ENCODE measurements around the gene S100A14. TPM values are rescaled to one million over a fixed set of nuclear protein-coding genes. Genes with fewer than 3 reads are reported as not detected.
"Not testable (repeated sequence)": the region's sequence is repeated elsewhere in the genome, so short reads cannot be mapped to it uniquely, and the experiment has no call there.

S100A14 gene
- total RNA-seq, 3 donors from 2014 or later = 0.32 to 0.43 TPM; not detected in 1

DNA sequence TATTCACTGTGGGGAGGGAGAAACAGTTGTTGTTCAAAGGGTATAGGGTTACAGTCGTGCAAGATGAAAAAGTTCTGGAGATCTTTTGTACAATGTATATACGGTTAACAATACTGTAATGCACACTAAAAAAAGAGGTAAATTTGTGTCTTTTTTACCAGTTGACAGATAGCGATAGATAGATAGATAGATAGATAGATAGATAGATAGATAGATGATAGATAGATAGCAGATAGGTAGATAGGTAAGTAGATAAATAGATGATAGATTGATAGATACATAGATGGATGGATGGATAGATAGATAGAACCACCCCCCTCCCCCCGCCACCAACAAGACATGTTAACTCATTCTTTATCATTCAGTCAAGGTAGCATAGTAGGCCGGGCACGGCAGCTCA, 13.4 kb downstream of the S100A14 start:
- no peaks in the 10 kb centered on the region for H3K27me3 Mint-ChIP-seq (ENCODE audit: low read depth)
- H3K9me3 Mint-ChIP-seq = no peaks in the 10 kb centered on the region
- no peaks in the 10 kb centered on the region for H3K36me3 Mint-ChIP-seq (ENCODE audit: insufficient read depth)
- H3K4me1 Mint-ChIP-seq (ENCODE audit: low read depth) = peaks cover 12% of the 10 kb centered on the region
- DNase-seq (no peak), ATAC-seq (no peak)
- no peak overlapping the region for H3K4me3 Mint-ChIP-seq

DNA sequence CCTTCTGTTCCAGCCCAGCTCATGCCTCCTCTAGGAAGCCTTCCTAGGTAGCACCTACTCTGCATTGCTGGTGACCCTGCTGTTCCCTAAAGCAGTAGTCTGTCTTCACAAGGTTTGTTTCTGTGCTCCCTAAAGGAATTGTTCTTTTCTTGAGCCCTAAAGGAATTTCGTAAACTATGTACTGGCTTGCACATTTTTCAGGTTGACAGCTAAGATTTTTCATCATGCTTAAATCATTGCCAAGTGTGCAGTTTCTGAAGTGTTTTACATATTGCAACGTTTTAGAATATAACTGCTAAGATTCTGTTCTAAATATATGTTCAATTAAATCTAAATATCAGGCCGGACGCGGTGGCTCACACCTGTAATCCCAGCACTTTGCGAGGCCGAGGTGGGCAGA, 16.3 kb downstream of the S100A14 start:
- Mint-ChIP-seq H3K36me3 (ENCODE audit: insufficient read depth) (no peaks in the 10 kb centered on the region), H3K4me3 (no peak overlapping the region), H3K9me3 (no peaks in the 10 kb centered on the region), H3K4me1 (ENCODE audit: low read depth) (peaks cover 21% of the 10 kb centered on the region), H3K27me3 (ENCODE audit: low read depth) (no peaks in the 10 kb centered on the region)
- no peak for ATAC-seq
- no peak for DNase-seq

DNA sequence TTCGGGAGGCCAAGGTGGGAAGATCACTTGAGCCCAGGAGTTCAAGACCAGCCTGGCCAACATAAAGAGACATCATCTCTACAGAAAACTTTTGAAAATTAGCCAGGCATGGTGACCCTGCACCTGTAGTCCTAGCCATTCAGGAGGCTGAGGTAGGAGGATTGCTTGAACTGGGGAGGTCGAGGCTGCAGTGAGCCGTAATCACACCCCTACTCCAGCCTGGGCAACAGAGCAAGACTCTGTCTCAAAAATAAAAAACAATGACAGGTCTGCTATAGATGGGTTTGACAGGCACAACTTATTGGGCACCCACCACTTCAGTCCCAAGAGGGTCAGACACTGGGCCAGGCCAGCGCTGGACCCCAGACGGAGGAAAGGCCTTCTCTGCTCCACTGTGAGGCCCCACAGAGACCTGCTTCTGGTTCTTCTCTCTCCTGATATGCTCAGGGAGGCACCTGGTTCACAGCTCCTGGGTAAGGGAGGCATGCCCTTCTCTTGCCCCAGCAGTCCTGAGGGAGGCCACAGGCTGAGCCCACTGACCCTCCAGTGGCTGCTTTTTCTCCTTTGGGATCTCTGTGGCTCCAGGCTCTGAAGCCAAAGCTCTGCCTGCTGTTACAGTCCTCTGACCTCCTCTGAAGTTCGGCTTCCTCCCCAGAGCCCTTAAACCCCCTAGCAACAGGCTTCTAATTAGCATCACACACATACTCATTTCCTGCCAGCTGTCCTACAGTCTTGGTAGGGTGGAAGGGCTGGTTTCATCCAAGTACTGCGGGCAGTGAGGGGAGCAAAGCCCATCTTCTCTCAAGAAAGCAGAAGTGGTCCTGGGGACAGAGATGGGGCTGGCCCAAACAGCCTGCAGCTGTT, 17.6 kb downstream of the S100A14 start:
- H3K4me3 Mint-ChIP-seq = no peak overlapping the region

DNA sequence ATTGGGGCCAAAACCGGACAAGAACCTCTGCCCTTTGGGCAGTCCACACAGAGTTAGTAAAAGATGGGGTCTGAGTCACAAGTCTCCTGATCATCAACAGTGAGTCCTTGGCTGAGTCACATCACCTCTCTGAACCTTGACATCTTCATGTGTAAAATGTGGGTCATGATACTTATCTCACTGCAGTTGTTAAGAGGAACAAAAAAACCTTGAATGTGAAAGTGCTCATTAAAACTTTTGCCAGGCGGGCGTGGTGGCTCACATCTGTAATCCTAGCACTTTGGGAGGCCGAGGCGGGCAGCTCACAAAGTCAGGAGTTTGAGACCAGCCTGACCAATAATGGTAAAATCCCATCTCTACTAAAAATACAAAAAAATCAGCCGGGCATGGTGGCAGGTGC, 18.9 kb downstream of the S100A14 start:
- Mint-ChIP-seq H3K36me3 (ENCODE audit: insufficient read depth) (no peaks in the 10 kb centered on the region), H3K9me3 (no peaks in the 10 kb centered on the region), H3K4me1 (ENCODE audit: low read depth) (peaks cover 18% of the 10 kb centered on the region), H3K4me3 (no peak overlapping the region), H3K27me3 (ENCODE audit: low read depth) (no peaks in the 10 kb centered on the region)
- ATAC-seq (peak; percentile 86 to 92), DNase-seq (no peak)

More for the DNA sequence above, 17.6 kb downstream of the S100A14 start:
- H3K27me3 Mint-ChIP-seq (ENCODE audit: low read depth) = no peaks in the 10 kb centered on the region
- H3K9me3 Mint-ChIP-seq = no peaks in the 10 kb centered on the region
- ATAC-seq = peak; percentile 58 to 72
- H3K4me1 Mint-ChIP-seq (ENCODE audit: low read depth) = peaks cover 21% of the 10 kb centered on the region
- no peaks in the 10 kb centered on the region for H3K36me3 Mint-ChIP-seq (ENCODE audit: insufficient read depth)
- DNase-seq = no peak

DNA sequence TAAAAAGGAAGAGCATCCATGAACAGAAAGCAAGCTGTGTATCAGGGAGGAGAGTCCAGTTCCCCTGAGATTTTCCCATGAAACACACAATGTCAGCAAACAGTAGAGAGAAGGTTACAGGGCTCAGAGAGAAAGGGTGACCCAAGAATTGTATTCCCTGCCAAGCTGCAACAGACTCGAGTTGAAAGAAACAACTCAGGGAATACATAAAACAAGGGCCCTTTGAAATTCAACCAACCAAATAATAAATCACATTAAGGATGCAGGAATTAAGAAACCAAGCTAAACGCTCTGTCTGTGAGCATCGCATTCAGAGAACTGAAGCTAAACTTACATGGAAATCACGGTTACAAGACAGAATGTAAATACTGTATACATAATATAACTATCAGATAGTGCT, 23.4 kb downstream of the S100A14 start:
- H3K27me3 Mint-ChIP-seq (ENCODE audit: low read depth) = no peaks in the 10 kb centered on the region
- H3K4me1 Mint-ChIP-seq (ENCODE audit: low read depth) = peaks cover 9% of the 10 kb centered on the region
- no peak for ATAC-seq
- no peaks in the 10 kb centered on the region for H3K36me3 Mint-ChIP-seq (ENCODE audit: insufficient read depth)
- no peaks in the 10 kb centered on the region for H3K9me3 Mint-ChIP-seq
- DNase-seq = no peak
- no peak overlapping the region for H3K4me3 Mint-ChIP-seq

DNA sequence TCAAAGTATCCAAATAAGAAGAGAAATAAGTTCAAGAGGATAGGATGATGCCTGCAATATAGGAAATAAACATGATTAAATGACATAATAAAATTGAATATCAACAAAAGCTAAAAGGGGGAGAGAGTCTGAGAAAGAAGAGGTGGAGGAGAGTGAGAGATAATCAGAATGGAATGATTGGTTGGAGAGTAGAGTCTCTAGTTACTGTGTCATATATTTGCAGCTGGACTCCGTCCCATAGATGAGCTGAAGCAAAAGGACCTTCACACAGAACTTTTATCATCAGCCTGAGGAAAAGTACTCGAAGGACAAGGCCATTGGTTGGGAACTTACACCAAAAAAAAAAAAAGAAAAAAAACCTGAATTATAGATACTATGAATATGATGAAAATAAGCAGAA, 27.6 kb downstream of the S100A14 start:
- Mint-ChIP-seq H3K36me3 (ENCODE audit: insufficient read depth) (no peaks in the 10 kb centered on the region), H3K4me1 (ENCODE audit: low read depth) (no peaks in the 10 kb centered on the region), H3K27me3 (ENCODE audit: low read depth) (peaks cover 6% of the 10 kb centered on the region), H3K9me3 (no peaks in the 10 kb centered on the region), H3K4me3 (no peak overlapping the region)
- DNase-seq (no peak), ATAC-seq (no peak)

DNA sequence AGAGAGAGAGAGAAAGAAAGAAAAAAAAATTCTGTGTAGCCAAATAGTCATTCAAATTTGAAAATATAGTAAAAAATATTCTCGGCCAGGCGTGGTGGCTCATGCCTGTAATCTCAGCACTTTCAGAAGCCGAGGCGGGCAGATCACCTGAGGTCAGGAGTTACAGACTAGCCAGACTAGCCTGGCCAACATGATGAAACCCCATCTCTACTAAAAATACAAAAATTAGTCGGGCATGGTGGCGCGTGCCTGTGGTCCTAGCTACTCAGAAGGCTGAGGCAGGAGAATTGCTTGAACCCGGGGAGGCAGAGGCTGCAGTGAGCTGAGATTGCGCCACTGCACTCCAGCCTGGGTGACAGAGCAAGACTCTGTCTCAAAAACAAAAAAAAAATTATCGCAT, 28.1 kb downstream of the S100A14 start:
- H3K36me3 Mint-ChIP-seq (ENCODE audit: insufficient read depth); H3K27me3 Mint-ChIP-seq (ENCODE audit: low read depth); ATAC-seq; H3K9me3 Mint-ChIP-seq; H3K4me3 Mint-ChIP-seq; DNase-seq; H3K4me1 Mint-ChIP-seq (ENCODE audit: low read depth): not testable (repeated sequence)

DNA sequence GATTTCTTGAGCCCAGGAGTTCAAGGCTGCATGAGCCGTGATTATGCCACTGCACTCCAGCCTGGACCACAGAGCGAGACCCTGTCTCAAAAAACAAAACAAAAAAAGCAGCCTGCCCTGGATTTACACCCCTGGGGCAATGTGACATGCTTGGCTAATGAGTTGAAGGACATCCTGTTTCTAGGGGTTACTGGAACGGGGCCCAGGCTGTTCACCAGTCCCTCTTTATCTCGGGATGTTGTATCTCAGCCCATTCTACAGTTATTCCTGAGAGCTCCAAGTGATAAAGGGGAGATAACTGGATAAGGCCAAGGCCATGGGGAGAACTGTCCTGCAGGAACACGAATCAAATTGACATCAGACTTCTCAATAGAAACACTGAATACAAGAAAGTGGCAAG, 28.8 kb downstream of the S100A14 start:
- H3K27me3 Mint-ChIP-seq (ENCODE audit: low read depth) = peaks cover 6% of the 10 kb centered on the region
- H3K4me3 Mint-ChIP-seq = no peak overlapping the region
- no peaks in the 10 kb centered on the region for H3K36me3 Mint-ChIP-seq (ENCODE audit: insufficient read depth)
- no peaks in the 10 kb centered on the region for H3K4me1 Mint-ChIP-seq (ENCODE audit: low read depth)
- no peaks in the 10 kb centered on the region for H3K9me3 Mint-ChIP-seq
- ATAC-seq (no peak), DNase-seq (no peak)

DNA sequence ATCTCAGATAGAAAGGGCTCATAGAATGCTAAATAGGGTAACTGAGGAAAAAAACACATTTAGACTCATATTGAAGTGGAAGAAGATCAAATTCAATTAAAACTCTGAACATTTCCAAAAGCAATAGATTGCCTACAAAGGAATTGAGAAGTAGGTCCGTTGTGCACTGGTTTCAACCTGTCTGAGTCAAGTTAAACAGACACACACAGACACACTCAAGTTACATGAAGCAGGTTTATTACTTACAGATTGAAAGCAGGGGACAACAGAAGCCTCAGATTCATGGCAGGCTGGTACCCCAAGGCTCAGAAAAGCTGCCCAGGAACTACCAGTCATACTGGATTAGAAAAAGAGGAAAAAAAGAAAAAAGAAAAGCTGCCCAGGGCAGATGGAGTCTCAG, 29.8 kb downstream of the S100A14 start:
- Mint-ChIP-seq H3K9me3 (no peaks in the 10 kb centered on the region), H3K4me3 (no peak overlapping the region), H3K36me3 (ENCODE audit: insufficient read depth) (no peaks in the 10 kb centered on the region), H3K4me1 (ENCODE audit: low read depth) (no peaks in the 10 kb centered on the region), H3K27me3 (ENCODE audit: low read depth) (peaks cover 6% of the 10 kb centered on the region)
- ATAC-seq (no peak), DNase-seq (no peak)

DNA sequence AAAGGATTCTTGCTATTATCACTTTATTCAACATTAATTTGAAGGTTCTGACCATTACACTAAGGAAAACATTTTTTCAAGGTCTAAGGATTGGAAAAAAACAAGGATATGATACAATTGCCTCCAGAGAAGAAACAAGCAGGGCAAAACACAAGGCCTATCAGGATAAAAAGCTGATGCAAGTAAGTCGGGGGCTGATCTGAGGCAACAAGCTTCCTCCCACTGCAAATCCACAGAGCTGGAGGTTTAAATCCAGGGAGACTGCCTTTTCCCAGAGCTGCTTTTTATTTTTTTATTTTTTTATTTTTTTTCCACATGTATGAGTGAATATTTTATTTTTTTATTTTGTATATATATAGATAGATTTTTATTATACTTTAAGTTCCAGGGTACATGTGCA, 31.1 kb downstream of the S100A14 start:
- Mint-ChIP-seq H3K4me3 (no peak overlapping the region), H3K36me3 (ENCODE audit: insufficient read depth) (no peaks in the 10 kb centered on the region), H3K27me3 (ENCODE audit: low read depth) (peaks cover 6% of the 10 kb centered on the region), H3K4me1 (ENCODE audit: low read depth) (no peaks in the 10 kb centered on the region), H3K9me3 (no peaks in the 10 kb centered on the region)
- no peak for DNase-seq
- no peak for ATAC-seq

DNA sequence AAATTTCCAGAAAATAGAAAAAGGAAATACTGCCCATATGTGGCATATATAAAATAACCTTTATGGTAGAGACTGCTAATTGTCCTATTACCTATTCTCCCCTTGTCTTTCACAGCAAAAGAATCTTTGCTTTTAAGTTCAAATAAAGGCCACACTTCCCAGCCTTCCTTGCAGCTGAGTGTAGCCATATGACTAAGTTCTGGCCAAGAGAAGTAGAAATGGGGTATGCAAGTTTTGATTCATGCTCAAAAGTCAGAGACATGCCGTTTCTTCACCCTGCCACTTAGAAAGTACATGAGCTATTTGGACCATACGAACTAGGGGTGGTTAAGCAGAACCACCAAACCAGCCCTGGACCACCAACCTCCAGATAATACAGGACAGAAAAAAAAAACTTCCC, 32.1 kb downstream of the S100A14 start:
- H3K4me3 Mint-ChIP-seq = no peak overlapping the region
- ATAC-seq = no peak
- H3K4me1 Mint-ChIP-seq (ENCODE audit: low read depth) = no peaks in the 10 kb centered on the region
- DNase-seq = no peak
- H3K9me3 Mint-ChIP-seq = no peaks in the 10 kb centered on the region
- peaks cover 11% of the 10 kb centered on the region for H3K27me3 Mint-ChIP-seq (ENCODE audit: low read depth)
- no peaks in the 10 kb centered on the region for H3K36me3 Mint-ChIP-seq (ENCODE audit: insufficient read depth)

DNA sequence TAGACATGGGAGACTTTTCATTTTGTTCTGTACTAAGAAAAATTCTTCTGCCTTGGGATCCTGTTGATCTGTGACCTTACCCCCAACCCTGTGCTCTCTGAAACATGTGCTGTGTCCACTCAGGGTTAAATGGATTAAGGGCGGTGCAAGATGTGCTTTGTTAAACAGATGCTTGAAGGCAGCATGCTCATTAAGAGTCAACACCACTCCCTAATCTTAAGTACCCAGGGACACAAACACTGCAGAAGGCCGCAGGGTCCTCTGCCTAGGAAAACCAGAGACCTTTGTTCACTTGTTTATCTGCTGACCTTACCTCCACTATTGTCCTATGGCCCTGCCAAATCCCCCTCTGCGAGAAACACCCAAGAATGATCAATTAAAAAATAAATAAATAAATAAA, 32.6 kb downstream of the S100A14 start:
- H3K4me1 Mint-ChIP-seq (ENCODE audit: low read depth); H3K4me3 Mint-ChIP-seq; H3K9me3 Mint-ChIP-seq; ATAC-seq; DNase-seq; H3K36me3 Mint-ChIP-seq (ENCODE audit: insufficient read depth): not testable (repeated sequence)
- H3K27me3 Mint-ChIP-seq (ENCODE audit: low read depth) = peaks cover 13% of the 10 kb centered on the region

DNA sequence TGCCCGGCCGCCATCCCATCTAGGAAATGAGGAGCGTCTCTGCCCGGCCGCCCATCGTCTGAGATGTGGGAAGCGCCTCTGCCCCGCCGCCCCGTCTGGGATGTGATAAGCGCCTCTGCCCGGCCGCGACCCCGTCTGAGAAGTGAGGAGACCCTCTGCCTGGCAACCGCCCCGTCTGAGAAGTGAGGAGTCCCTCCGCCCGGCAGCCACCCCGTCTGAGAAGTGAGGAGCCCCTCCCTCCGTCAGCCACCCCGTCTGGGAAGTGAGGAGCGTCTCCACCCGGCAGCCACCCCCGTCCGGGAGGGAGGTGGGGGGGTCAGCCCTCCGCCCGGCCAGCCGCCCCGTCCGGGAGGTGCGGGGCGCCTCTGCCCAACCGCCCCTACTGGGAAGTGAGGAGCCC, 33.3 kb downstream of the S100A14 start:
- ATAC-seq; DNase-seq; H3K4me1 Mint-ChIP-seq (ENCODE audit: low read depth); H3K4me3 Mint-ChIP-seq; H3K9me3 Mint-ChIP-seq; H3K36me3 Mint-ChIP-seq (ENCODE audit: insufficient read depth): not testable (repeated sequence)
- peaks cover 20% of the 10 kb centered on the region for H3K27me3 Mint-ChIP-seq (ENCODE audit: low read depth)

DNA sequence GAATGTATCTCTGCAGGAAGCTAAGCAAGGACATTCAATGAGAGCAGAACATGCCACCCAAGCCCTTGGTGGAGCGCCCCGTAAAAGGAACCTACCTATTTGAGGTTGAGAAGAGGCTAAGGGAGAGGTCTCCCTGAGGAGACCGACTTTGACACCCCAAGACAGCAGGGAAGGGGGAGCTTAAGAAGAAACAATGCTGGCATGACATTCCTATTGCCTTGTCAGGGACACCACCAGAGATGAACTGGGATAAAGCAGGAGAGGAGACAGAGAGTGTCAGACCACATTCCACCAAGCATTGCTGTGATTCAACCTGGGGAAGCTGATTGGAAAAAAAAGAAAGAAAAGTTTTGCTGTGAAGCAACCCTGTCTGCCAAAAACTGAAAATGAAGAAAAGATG, 37.2 kb downstream of the S100A14 start:
- Mint-ChIP-seq H3K27me3 (ENCODE audit: low read depth) (peaks cover 25% of the 10 kb centered on the region), H3K4me3 (no peak overlapping the region), H3K4me1 (ENCODE audit: low read depth) (no peaks in the 10 kb centered on the region), H3K9me3 (no peaks in the 10 kb centered on the region), H3K36me3 (ENCODE audit: insufficient read depth) (no peaks in the 10 kb centered on the region)
- ATAC-seq (no peak), DNase-seq (no peak)

DNA sequence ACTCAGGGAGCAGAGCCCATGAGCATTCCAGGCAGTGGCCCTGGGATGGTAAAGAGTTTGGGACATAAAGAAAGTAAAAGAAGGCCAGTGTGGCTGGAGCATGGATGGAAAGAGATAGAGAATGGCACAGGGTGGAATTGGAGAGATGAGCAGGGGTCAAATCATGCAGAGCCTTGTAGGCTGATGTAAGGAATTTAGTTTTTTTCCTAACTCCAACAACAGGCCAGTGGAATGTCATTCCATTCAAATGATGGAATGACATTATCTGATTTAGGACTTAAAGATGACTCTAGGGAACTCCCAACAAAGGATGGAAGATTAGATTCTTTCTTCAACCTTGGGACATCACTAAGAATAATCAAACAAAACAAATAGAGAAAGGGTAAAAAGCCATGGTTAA, 37.6 kb downstream of the S100A14 start:
- ATAC-seq (no peak), DNase-seq (no peak)
- Mint-ChIP-seq H3K4me1 (ENCODE audit: low read depth) (no peaks in the 10 kb centered on the region), H3K4me3 (no peak overlapping the region), H3K36me3 (ENCODE audit: insufficient read depth) (no peaks in the 10 kb centered on the region), H3K9me3 (no peaks in the 10 kb centered on the region), H3K27me3 (ENCODE audit: low read depth) (peaks cover 25% of the 10 kb centered on the region)

Measured in activated T-cell treated with anti-CD3 and anti-CD28 coated beads, Interleukin-2, amount 50 U/mL, for 4 hours (primary cell).